WERI-Rb-1 (cell line): ENCODE measurements around the gene MLN.

Source experiments
- DNase-seq: peaks from one replicate; pipeline ENCODE4 v3.0.0-alpha.2; 2020
- H3K27ac ChIP-seq: fragments of 250-450 bp; sonication (Bioruptor Pico); 2 replicates; pipeline ENCODE4 v1.5.1; 2020; ENCODE audit warnings: mild to moderate bottlenecking, moderate library complexity
- H3K27me3 ChIP-seq: fragments of 250-450 bp; sonication (Bioruptor Pico); 2 replicates; pipeline ENCODE4 v1.5.1; 2021; ENCODE audit warnings: mild to moderate bottlenecking, low read depth, moderate library complexity; ENCODE audit not compliant: insufficient read depth, severe bottlenecking
- H3K36me3 ChIP-seq: fragments of 250-450 bp; sonication (Bioruptor Pico); 2 replicates; pipeline ENCODE4 v1.5.1; 2020; ENCODE audit warnings: mild to moderate bottlenecking, moderate library complexity
- H3K4me3 ChIP-seq: 2 replicates; pipeline ENCODE4 v1.5.1; 2011; ENCODE audit warnings: low read depth, mild to moderate bottlenecking, control low read depth, low read length
- H3K9me3 ChIP-seq: fragments of 250-450 bp; sonication (Bioruptor Pico); 2 replicates; pipeline ENCODE4 v1.5.1; 2021; ENCODE audit warnings: mild to moderate bottlenecking, moderate library complexity; ENCODE audit not compliant: severe bottlenecking
- TF ChIP-seq, protein P1 (sequence below): IDR thresholded peaks from 2 replicates; pipeline ENCODE4 v1.5.1; 2011; ENCODE audit warnings: low read depth, mild to moderate bottlenecking, control low read depth, inconsistent platforms, low read length

MLN gene

DNA sequence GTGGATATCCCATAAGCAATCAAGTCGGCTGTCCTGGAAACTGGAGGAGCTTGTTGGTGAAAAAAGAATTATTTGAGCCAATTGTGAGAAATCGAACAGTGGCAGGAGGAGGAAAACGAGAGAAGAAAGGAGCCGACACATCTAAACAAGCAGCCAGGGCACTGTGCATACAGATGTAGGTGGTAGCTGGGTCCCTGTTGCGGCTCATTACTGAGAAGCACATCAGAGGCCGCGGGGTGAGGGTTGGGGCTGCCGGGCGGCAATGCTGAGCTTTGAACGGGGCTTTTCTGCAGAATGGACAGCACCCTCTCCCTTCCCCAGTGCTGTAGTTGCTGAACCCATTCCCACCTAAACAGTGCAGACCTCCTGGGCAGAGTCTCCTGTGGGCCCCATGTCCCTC lies 10.8 kb downstream of the MLN start:
- Histone ChIP-seq H3K27ac (no peak overlapping the region), H3K9me3 (no peaks in the 10 kb centered on the region), H3K27me3 (no peaks in the 10 kb centered on the region), H3K4me3 (no peak overlapping the region), H3K36me3 (peaks cover 4% of the 10 kb centered on the region)
- DNase-seq: no peak
- TF ChIP-seq, protein P1, sequence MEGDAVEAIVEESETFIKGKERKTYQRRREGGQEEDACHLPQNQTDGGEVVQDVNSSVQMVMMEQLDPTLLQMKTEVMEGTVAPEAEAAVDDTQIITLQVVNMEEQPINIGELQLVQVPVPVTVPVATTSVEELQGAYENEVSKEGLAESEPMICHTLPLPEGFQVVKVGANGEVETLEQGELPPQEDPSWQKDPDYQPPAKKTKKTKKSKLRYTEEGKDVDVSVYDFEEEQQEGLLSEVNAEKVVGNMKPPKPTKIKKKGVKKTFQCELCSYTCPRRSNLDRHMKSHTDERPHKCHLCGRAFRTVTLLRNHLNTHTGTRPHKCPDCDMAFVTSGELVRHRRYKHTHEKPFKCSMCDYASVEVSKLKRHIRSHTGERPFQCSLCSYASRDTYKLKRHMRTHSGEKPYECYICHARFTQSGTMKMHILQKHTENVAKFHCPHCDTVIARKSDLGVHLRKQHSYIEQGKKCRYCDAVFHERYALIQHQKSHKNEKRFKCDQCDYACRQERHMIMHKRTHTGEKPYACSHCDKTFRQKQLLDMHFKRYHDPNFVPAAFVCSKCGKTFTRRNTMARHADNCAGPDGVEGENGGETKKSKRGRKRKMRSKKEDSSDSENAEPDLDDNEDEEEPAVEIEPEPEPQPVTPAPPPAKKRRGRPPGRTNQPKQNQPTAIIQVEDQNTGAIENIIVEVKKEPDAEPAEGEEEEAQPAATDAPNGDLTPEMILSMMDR: no peak

GRCh38 chr6:33791620-33792019 lies 12.2 kb downstream of the MLN start:
- Histone ChIP-seq H3K9me3 (no peaks in the 10 kb centered on the region), H3K27me3 (no peaks in the 10 kb centered on the region), H3K36me3 (peaks cover 14% of the 10 kb centered on the region), H3K27ac (no peak overlapping the region), H3K4me3 (no peak overlapping the region)
- TF ChIP-seq, protein P1: no peak
- no peak for DNase-seq

DNA sequence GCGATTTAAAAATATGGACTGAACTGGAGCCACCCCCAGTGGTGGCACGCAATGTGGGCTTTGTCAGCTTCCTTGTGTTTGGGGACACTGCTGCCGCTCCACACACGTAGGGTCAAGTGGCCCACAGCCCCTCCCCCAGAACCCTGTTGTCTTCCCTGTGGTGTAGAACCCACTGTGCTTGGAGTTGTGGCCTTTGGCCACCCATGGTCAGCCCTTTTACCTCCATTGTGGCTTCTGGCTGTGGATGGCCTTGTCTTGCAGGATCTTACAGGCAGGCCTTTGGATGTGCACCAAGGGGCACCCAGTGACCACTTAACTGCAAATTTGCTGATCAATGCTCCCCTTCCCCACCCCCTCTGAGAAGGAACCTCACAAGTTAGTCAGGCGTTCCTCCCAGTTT lies 12.9 kb downstream of the MLN start:
- H3K9me3 ChIP-seq: no peaks in the 10 kb centered on the region
- H3K4me3 ChIP-seq: no peak overlapping the region
- no peaks in the 10 kb centered on the region for H3K27me3 ChIP-seq
- no peak for DNase-seq
- no peak overlapping the region for H3K27ac ChIP-seq
- peaks cover 20% of the 10 kb centered on the region for H3K36me3 ChIP-seq
- TF ChIP-seq, protein P1: no peak

GRCh38 chr6:33790379-33790778 lies 13.4 kb downstream of the MLN start:
- TF ChIP-seq, protein P1: no peak
- no peaks in the 10 kb centered on the region for H3K9me3 ChIP-seq
- H3K4me3 ChIP-seq: no peak overlapping the region
- no peak overlapping the region for H3K27ac ChIP-seq
- H3K27me3 ChIP-seq: no peaks in the 10 kb centered on the region
- no peak for DNase-seq
- peaks cover 25% of the 10 kb centered on the region for H3K36me3 ChIP-seq

GRCh38 chr6:33789550-33789895 lies 14.3 kb downstream of the MLN start:
- peak overlapping the region; percentile 15; the same call in 1 of the 2 replicates for H3K4me3 ChIP-seq
- H3K27me3 ChIP-seq: no peaks in the 10 kb centered on the region
- H3K27ac ChIP-seq: peak overlapping the region; percentile 89
- TF ChIP-seq, protein P1: no peak
- H3K36me3 ChIP-seq: peaks cover 32% of the 10 kb centered on the region
- no peak for DNase-seq
- no peaks in the 10 kb centered on the region for H3K9me3 ChIP-seq
